Brain pericyte (primary cell): ENCODE data around the gene GDE1.
A peak's percentile ranks its signal among the peaks of the same experiment; 100 is the strongest.

ENCODE experiments used
- DNase-seq: peaks from one replicate; pipeline ENCODE4 v3.0.0-alpha.2; 2012; ENCODE audit warnings: low read depth, low spot score

The GDE1 gene

GRCh38 chr16:19524356-19524615 lies 2.4 kb upstream of the GDE1 start:
- DNase-seq: no peak

DNA sequence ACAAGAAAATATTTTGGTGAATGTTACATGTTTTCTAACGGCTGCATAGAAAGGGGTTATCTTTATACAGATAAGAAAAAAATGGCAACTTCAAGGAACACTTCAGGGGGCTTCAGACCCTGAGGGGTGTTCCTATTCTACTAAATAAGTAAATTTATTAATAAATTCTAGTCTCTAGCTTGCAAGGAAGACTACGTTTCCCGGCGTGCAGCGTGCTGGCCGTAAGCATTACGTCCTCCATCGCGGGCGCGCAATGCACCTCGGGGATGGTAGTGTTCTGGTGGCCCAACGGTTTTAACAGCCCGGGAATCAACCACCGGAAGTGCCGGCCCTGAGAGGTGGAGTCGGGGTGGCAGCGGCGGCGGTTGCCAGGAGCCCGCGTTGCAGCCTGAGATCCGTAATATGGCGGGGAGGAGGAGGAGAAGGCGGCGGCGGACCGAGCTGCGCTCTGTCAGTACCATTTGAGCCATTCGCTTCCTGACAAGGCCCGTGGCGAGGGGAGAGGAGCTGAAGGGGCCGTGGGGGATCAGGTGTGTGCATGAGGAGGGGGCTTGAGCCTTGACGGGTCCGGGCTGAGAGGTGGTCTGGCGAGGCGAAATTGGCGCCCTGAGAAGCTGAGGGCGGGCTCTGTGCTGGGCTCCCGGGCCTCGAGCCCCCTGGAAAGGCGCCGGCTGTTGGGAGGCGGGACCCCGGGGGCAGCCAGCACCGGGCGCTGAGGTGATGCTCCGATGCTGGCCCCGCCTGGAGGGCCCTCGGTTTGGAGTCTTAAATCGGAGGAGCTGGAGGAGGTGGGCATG lies 1.9 kb upstream of the GDE1 start, which contains the start of gene CCP110:
Gene CCP110, plus strand, starts transcription at position 384 of the 797 bp plus-strand sequence. CDS start 3,940 bp downstream, outside the sequence.
- DNase-seq: peak; percentile 87

DNA sequence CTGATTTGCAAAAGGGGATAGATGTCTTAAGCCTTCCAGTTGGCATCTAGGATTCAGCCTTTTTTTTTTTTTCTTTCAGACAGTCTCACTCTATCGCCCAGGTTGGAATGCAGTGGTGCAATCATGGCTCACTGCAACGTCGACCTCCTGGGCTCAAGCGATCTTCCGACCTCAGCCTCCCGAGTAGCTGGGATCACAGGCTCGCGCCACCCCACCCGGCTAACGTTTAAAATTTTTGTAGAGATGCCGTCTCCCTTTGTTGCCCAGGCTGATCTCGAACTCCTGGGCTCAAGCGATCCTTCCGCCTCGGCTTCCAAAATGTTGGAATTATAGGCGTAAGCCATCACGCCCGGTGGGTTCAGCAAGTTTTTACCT lies 1.3 kb upstream of the GDE1 start:
- no peak for DNase-seq

- DNase-seq: no peak
Observed at GRCh38 chr16:19522760-19523159, 862 bp upstream of the GDE1 start.

DNA sequence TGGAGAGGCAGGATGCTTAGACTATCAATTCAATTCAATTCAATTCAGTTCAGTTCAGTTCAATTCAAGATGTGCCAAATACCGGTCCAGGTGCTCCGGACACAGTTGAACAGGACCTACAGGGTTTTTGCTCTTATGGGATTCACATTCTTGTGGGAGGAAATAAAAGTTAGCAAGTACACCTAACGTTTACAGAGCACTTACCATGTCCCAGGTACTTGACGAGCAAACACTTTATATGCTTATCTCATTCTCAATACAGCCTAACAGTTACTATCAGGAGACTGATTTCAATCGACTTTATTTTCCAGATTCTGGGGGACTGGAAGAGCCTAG lies 467 bp upstream of the GDE1 start:
- no peak for DNase-seq

DNA sequence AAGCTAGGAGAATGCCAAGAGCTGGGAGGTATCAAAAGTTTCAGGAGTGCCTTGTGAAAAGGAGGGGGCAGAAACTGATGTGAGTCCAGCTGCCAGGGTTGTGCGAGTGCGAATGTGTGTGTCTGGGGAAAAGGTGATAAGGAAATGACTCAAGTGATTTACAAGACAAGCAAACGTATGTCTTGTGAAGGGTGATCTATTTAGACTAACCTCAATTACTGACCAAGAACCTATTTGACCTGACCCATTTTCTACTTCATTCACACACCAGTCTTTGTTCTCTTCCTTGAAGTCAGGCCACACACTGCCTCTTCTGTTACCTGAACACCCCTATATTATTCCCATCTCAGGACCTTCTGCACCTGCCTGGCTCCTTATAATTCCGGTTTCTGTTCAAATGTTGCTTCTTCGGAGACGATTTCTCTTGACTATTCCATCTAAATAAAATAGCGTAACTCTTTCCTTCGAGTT lies 1.0 kb downstream of the GDE1 start:
- no peak for DNase-seq

- DNase-seq: no peak
Observed at GRCh38 chr16:19518388-19518787, 3.5 kb downstream of the GDE1 start.

GRCh38 chr16:19517424-19518089 lies 4.3 kb downstream of the GDE1 start:
- DNase-seq: no peak

DNA sequence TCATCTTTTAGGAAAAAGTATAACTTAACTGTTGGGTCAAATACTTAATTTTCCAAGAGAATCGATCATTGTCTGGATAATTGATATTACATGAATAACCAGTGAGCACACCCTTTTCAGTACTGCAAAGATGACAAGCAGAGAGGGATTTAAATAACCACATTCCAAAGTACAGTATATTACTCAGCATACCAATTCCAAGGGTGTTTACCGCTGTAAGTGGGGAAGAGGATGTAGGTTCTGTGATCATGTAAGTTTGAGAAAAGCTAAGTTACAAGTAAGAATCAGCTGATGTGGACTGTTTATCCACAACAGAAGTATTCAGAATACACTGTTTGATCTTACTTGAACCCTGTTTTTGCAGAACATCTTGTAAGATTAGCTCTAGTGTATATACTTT lies 6.1 kb downstream of the GDE1 start:
- DNase-seq: no peak

DNA sequence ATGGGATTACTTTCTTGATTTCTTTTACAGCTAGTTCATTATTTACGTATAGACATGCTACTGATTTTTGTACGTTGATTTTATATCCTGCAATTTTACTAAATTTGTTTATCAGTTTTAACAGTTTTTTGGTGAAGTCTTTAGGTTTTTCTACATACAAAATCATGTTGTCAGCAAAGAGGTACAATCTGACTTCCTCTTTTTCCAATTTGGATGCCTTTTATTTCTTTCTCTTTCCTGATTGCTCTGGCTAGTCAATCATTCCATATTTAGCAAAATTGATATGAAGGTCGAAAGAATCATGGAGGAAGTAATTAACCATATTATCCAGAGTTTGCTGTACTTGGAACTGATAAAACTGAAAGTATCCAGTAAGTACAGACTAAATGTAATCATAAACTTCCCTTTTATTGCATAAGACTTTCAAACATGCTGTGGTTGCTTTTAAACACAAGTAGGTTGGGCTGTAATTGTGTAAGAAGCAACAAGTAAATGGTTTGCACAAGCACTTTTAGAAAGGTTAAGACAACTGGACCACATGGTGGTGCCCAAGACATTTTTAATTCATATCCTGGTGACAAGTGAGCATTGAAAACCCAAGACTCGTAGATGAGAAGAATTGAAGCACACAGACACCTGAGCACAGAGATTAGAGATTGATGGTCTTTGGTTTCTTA lies 8.4 kb downstream of the GDE1 start:
- no peak for DNase-seq

DNA sequence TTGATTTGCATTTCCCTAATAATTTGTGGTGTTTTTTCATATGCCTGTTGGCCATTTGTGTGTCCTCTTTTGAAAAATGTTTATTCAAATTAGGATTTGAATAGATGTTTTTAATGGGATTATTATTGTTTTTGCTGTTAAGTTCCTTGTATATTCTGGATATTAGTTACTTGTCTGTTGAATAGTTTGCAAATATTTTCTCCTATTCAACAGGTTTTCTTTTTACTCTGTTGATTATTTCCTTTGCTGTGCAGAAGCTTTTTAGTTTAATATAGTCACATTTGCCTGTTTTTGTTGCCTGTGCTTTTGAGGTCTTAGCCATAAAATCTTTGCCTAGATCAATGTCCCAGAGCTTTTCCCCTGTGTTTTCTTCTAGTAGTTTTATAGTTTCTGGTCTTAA lies 9.6 kb downstream of the GDE1 start:
- DNase-seq: no peak

- no peak for DNase-seq
Observed at GRCh38 chr16:19507867-19508266, 14.0 kb downstream of the GDE1 start.

DNA sequence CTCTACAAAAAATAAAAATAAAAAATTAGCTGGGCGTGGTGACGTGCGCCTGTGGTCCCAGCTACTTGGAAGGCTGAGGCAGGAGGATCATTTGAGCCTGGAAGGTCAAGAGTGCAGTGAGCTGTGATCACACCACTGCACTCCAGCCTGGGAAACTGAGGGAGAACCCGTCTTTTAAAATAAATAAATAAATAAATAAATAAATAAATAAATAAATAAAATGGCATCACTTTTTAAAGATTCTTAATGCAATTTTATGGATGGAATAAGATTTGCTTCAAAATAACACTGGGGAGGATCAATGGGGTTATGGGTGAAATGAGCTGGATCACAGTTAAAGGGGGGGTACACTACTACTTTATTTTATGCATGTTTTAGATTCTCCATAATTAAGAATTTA lies 14.9 kb downstream of the GDE1 start:
- DNase-seq: no peak

DNA sequence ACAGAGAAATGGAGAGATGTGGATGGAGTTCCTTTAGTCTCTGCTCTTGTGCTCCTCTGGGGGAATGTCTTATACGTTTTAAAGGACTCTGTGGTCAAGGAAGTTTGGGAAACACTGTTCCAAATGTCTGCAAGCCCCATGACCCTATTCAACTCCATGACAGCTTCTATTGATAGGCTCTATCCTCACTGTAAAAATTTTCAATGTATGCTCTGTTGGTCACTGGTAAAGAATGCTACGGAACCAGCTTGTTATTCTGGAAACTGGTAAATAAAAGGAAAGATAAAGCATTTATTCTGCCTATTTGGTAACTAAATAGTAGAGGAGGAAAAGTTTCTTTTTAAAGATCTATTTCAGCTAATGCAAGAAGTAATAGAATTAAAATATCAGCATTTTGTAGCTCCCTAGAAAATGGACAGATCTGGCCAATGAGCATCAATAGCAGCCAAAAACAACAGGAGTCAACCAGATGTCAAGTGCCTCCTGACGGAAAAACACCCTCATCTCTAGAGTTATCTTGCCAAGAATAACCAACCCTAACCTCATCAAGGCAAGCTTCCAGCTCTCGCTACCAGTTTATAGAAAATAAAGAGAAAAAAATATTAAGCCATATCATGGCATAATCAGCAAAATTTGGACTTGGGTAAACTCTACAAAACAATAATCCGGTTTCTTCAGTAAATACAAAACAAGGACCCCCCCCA lies 16.1 kb downstream of the GDE1 start:
- DNase-seq: peak; percentile 78

GRCh38 chr16:19503461-19504075 lies 18.3 kb downstream of the GDE1 start:
- DNase-seq: no peak

- no peak for DNase-seq
Observed at GRCh38 chr16:19502395-19503131, 19.3 kb downstream of the GDE1 start.

GRCh38 chr16:19499481-19499880 lies 22.4 kb downstream of the GDE1 start:
- no peak for DNase-seq

- no peak for DNase-seq
Observed at GRCh38 chr16:19499006-19499405, 22.9 kb downstream of the GDE1 start.

DNA sequence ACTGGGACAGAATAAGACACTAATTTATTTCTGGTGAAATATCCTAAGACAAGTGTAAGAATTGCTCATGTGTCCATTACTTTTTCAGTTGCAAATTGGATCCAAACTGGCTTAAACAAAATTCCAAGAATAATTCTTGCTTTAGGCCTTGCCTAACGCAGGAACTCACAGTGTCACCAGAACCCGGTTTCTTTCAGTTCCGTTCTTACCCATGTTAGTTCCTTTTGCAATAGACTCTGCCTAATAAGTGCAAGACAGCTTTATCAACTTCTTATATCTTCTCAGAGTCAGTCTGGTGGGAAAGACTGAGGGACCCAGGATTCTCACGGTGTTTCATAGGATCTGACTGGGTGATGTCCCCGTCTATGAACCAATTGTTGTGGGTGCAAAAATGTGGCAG lies 24.7 kb downstream of the GDE1 start:
- DNase-seq: no peak

GRCh38 chr16:19490619-19491018 lies 31.3 kb downstream of the GDE1 start:
- no peak for DNase-seq

DNA sequence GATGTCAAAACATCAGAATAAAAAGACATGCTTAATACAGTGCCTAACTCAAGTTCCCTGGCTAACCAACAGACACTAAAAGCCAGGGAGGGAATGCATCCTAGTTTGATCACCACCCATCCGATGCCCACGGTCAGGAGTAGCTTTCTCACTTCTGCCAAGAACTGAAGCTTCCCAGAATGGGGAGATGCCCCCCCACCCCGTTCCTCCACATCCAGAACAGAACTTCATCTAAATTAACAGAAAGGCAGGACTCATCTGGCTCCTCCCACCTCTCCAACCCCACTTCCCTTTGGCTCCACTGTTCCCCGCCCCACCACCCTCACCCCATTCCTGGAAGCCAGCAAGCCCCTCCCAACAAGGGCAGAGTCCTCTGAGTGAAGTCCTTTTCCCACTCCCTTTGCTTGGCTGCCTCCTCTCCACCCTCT lies 33.7 kb downstream of the GDE1 start:
- DNase-seq: no peak
